Parathyroid adenoma (tissue), 2 donors: Measurements from ENCODE around the gene UBE2U.

Source experiments
- H2AFZ ChIP-seq: fragments of 300-600 bp; sonication (generic); one replicate; pipeline ENCODE4 v1.7.0; 2017; ENCODE audit warnings: antibody characterized with exemption, mild to moderate bottlenecking
- H3K27ac ChIP-seq: fragments of 300-600 bp; sonication (generic); one replicate; pipeline ENCODE4 v1.7.0; 2017
- H3K27me3 ChIP-seq: fragments of 300-600 bp; sonication (generic); one replicate; pipeline ENCODE4 v1.7.0; 2017; ENCODE audit warnings: low read length; ENCODE audit not compliant: control insufficient read depth, insufficient read depth
- H3K36me3 ChIP-seq: fragments of 300-600 bp; sonication (generic); one replicate; pipeline ENCODE4 v1.7.0; 2017; ENCODE audit warnings: low read length; ENCODE audit not compliant: control insufficient read depth, insufficient read depth
- H3K4me1 ChIP-seq: fragments of 300-600 bp; sonication (generic); one replicate; pipeline ENCODE4 v1.7.0; 2017; ENCODE audit warnings: control low read depth
- H3K4me2 ChIP-seq: fragments of 300-600 bp; sonication (generic); one replicate; pipeline ENCODE4 v1.7.0; 2017; ENCODE audit warnings: low read length
- H3K4me3 ChIP-seq: fragments of 300-600 bp; sonication (generic); one replicate; pipeline ENCODE4 v1.7.0; 2017; ENCODE audit warnings: low read depth, low read length
- H3K79me2 ChIP-seq: fragments of 300-600 bp; sonication (generic); one replicate; pipeline ENCODE4 v1.7.0; 2017; ENCODE audit warnings: control low read depth
- H3K9ac ChIP-seq: fragments of 300-600 bp; sonication (generic); one replicate; pipeline ENCODE4 v1.7.0; 2017; ENCODE audit warnings: mild to moderate bottlenecking
- H3K9me3 ChIP-seq: fragments of 300-600 bp; sonication (generic); one replicate; pipeline ENCODE4 v1.7.0; 2017; ENCODE audit warnings: low read length; ENCODE audit not compliant: control insufficient read depth
- CTCF ChIP-seq: fragments of 300-600 bp; sonication (generic); IDR thresholded peaks from one replicate; pipeline ENCODE4 v1.7.0; 2017; ENCODE audit warnings: antibody characterized with exemption, mild to moderate bottlenecking
- donor health status: primary hyperparathyroidism.

Gene UBE2U

GRCh38 chr1:64186138-64186897 lies 17.1 kb upstream of the UBE2U start:
- H3K4me1 ChIP-seq = no peaks in the 10 kb centered on the region
- H3K36me3 ChIP-seq = no peaks in the 10 kb centered on the region
- H3K27ac ChIP-seq = no peak overlapping the region
- H2AFZ ChIP-seq = no peak overlapping the region
- TF ChIP-seq CTCF = no peak
- H3K9me3 ChIP-seq = no peaks in the 10 kb centered on the region
- H3K27me3 ChIP-seq = no peaks in the 10 kb centered on the region
- no peak overlapping the region for H3K9ac ChIP-seq
- H3K79me2 ChIP-seq = no peaks in the 10 kb centered on the region
- H3K4me2 ChIP-seq = no peak overlapping the region
- no peak overlapping the region for H3K4me3 ChIP-seq

- Histone ChIP-seq H3K36me3 (no peaks in the 10 kb centered on the region), H3K9me3 (no peaks in the 10 kb centered on the region), H3K4me2 (no peak overlapping the region), H3K9ac (no peak overlapping the region), H3K27me3 (no peaks in the 10 kb centered on the region), H3K4me3 (no peak overlapping the region), H2AFZ (no peak overlapping the region), H3K79me2 (no peaks in the 10 kb centered on the region), H3K4me1 (no peaks in the 10 kb centered on the region), H3K27ac (no peak overlapping the region)
- TF ChIP-seq CTCF = no peak
These were observed 16.5 kb upstream of the UBE2U start for GRCh38 chr1:64186898-64187280.

- Histone ChIP-seq H3K79me2 (no peaks in the 10 kb centered on the region), H2AFZ (no peak overlapping the region), H3K4me3 (no peak overlapping the region), H3K27ac (no peak overlapping the region), H3K27me3 (no peaks in the 10 kb centered on the region), H3K36me3 (no peaks in the 10 kb centered on the region), H3K9me3 (no peaks in the 10 kb centered on the region), H3K4me1 (no peaks in the 10 kb centered on the region), H3K4me2 (no peak overlapping the region), H3K9ac (no peak overlapping the region)
- no peak for TF ChIP-seq CTCF
These were observed 15.8 kb upstream of the UBE2U start for GRCh38 chr1:64187646-64188045.

DNA sequence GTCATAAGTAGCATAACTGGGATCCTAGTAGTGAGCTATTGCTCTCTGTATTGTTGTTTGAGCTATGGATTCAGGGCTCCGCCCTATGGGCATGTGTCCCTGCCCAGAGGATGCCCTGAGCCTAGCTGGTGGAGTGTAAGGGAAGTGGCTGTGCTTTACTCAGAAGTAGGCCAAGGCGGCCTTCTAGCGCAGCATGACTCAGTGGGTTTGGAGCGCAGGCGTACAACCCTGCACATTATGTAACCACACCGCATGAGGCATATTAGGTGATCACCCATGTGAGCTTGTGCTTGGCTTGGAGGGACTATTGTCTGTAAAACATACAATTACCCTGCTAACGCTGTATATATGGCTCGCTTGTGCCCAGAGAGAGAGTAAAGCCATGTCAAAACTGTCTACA lies 11.1 kb upstream of the UBE2U start:
- H3K9me3 ChIP-seq = no peaks in the 10 kb centered on the region
- no peak for TF ChIP-seq CTCF
- H3K27ac ChIP-seq = no peak overlapping the region
- no peak overlapping the region for H2AFZ ChIP-seq
- H3K9ac ChIP-seq = no peak overlapping the region
- no peaks in the 10 kb centered on the region for H3K4me1 ChIP-seq
- no peaks in the 10 kb centered on the region for H3K27me3 ChIP-seq
- no peaks in the 10 kb centered on the region for H3K36me3 ChIP-seq
- no peak overlapping the region for H3K4me3 ChIP-seq
- no peaks in the 10 kb centered on the region for H3K79me2 ChIP-seq
- no peak overlapping the region for H3K4me2 ChIP-seq
